AG04449 (cell line): ENCODE measurements around the gene RELL2.
A peak's percentile ranks its signal among the peaks of the same experiment; 100 is the strongest.

Experiments used
- CTCF ChIA-PET: fragments of 350-600 bp; formaldehyde crosslinking; extraction: SDS; loops from one replicate; lab custom pipeline; 2021; ENCODE audit warnings: antibody characterized with exemption; lab: Yijun Ruan, JAX
- POLR2A ChIA-PET: fragments of 400-600, 350-600 bp; formaldehyde crosslinking; extraction: SDS; loops from one replicate; lab custom pipeline; 2020; ENCODE audit warnings: antibody characterized with exemption, inconsistent platforms; lab: Yijun Ruan, JAX
- DNase-seq: peaks from one replicate; pipeline ENCODE4 v3.0.0-alpha.2; 2010; ENCODE audit warnings: low read depth, low spot score
- H3K4me3 ChIP-seq: 2 replicates; pipeline ENCODE4 v1.5.1; 2011; ENCODE audit warnings: low read depth, mild to moderate bottlenecking, control low read depth, low read length
- CTCF ChIP-seq: IDR thresholded peaks from one replicate; pipeline ENCODE4 v1.5.1; 2011; ENCODE audit warnings: mild to moderate bottlenecking, moderate library complexity, low read length, control low read depth, inconsistent platforms; ENCODE audit not compliant: insufficient read depth; ENCODE audit errors: missing control alignments

Gene RELL2

GRCh38 chr5:141680178-141680577 lies 43.4 kb downstream of the RELL2 start:
- POLR2A ChIA-PET: no interaction called here
- TF ChIP-seq CTCF: no peak
- H3K4me3 ChIP-seq: no peak overlapping the region
- DNase-seq: no peak
- CTCF ChIA-PET: interaction anchor here (2.6 to 6.2 kb wide), 4 partner anchors 11 to 281 kb away, joined by 9 to 74 read pairs (median 38); no protein-coding TSS in a partner anchor

GRCh38 chr5:141680751-141681201 lies 44.0 kb downstream of the RELL2 start:
- POLR2A ChIA-PET: interaction anchor here (1.2 kb wide), 1 partner anchor 12 kb away, joined by 6 read pairs; no protein-coding TSS in a partner anchor
- no peak for TF ChIP-seq CTCF
- CTCF ChIA-PET: interaction anchor here (0.9 to 6.2 kb wide), 8 partner anchors 11 to 288 kb away, joined by 3 to 74 read pairs (median 14); partner anchors contain the start of genes DIAPH1 and RNF14
- H3K4me3 ChIP-seq: peak overlapping the region; percentile 12; the same call in 1 of the 2 replicates
- no peak for DNase-seq

GRCh38 chr5:141681295-141681694 lies 44.5 kb downstream of the RELL2 start:
- POLR2A ChIA-PET: interaction anchor here (1.2 kb wide), 1 partner anchor 12 kb away, joined by 6 read pairs; no protein-coding TSS in a partner anchor
- no peak for DNase-seq
- CTCF ChIA-PET: interaction anchor here (0.9 to 6.2 kb wide), 8 partner anchors 12 to 287 kb away, joined by 3 to 74 read pairs (median 14); partner anchors contain the start of genes DIAPH1 and RNF14
- peak overlapping the region; percentile 58 for H3K4me3 ChIP-seq
- no peak for TF ChIP-seq CTCF

- POLR2A ChIA-PET: interaction anchor here (1.2 kb wide), 1 partner anchor 13 kb away, joined by 6 read pairs; no protein-coding TSS in a partner anchor
Measured at GRCh38 chr5:141681695-141682641, 45.2 kb downstream of the RELL2 start, which contains the start of gene ARAP3. TSS of gene ARAP3 (minus strand) at chr5:141682230. CDS start at chr5:141680486, 1,744 bp downstream.

GRCh38 chr5:141683596-141684141 lies 46.9 kb downstream of the RELL2 start:
- no peak for DNase-seq
- H3K4me3 ChIP-seq: no peak overlapping the region
- ChIA-PET POLR2A (no interaction called here), CTCF (interaction anchor here (0.8 to 6.2 kb wide), 10 partner anchors 10 to 460 kb away, joined by 4 to 74 read pairs (median 10); partner anchors contain the start of gene RNF14)
- TF ChIP-seq CTCF: no peak

More at GRCh38 chr5:141681695-141682641, 45.2 kb downstream of the RELL2 start, which contains the start of gene ARAP3:
- DNase-seq: peak; percentile 37
- CTCF ChIA-PET: interaction anchor here (1.2 to 6.2 kb wide), 8 partner anchors 11 to 287 kb away, joined by 3 to 74 read pairs (median 14); partner anchors contain the start of genes DELE1 and RNF14
- H3K4me3 ChIP-seq: peak within 1 kb of the TSS; percentile 58
- no peak for TF ChIP-seq CTCF
